Measurements from ENCODE around the gene THRA. TPM values are rescaled to one million over a fixed set of nuclear protein-coding genes. Genes with fewer than 3 reads are reported as not detected.
A peak's percentile ranks its signal among the peaks of the same experiment; 100 is the strongest.

Gene THRA
- polyA plus RNA-seq, 1 experiment: 25.2 TPM

GRCh38 chr17:40112191-40112711 lies 49.5 kb downstream of the THRA start:
- TF ChIP-seq CTCF (IDR thresholded peaks at IDR 0.05; ENCODE audit: low read depth, low read length): no peak
- ChIA-PET POLR2A (interaction anchor here (0.5 to 5.4 kb wide), 15 partner anchors 11 to 91 kb away, joined by 3 to 66 read pairs (median 9); partner anchors contain the start of genes CASC3, MSL1 and NR1D1), CTCF (interaction anchor here (0.5 to 4.9 kb wide), 34 partner anchors 8 to 179 kb away, joined by 3 to 83 read pairs (median 6); partner anchors contain the start of genes CASC3, CSF3, MED24 and MSL1)
- Histone ChIP-seq H3K27ac (ENCODE audit: low read depth, low read length) (peak overlapping the region; percentile 54), H3K9me3 (ENCODE audit: control insufficient read depth, insufficient read depth, low read length) (no peaks in the 10 kb centered on the region), H3K27me3 (ENCODE audit: control insufficient read depth, insufficient read depth, low read length) (no peaks in the 10 kb centered on the region), H3K4me3 (ENCODE audit: low read depth, low read length) (no peak overlapping the region)
- DNase-seq (ENCODE audit: low read depth, low spot score): no peak

- POLR2A ChIA-PET: interaction anchor here (0.5 to 5.4 kb wide), 14 partner anchors 10 to 374 kb away, joined by 3 to 66 read pairs (median 6); partner anchors contain the start of genes CASC3, MSL1, NR1D1 and PSMD3
- Histone ChIP-seq H3K9me3 (ENCODE audit: control insufficient read depth, insufficient read depth, low read length) (no peaks in the 10 kb centered on the region), H3K27ac (ENCODE audit: low read depth, low read length) (peak overlapping the region; percentile 54), H3K27me3 (ENCODE audit: control insufficient read depth, insufficient read depth, low read length) (no peaks in the 10 kb centered on the region), H3K4me3 (ENCODE audit: low read depth, low read length) (no peak overlapping the region)
- CTCF ChIA-PET: interaction anchor here (0.6 to 4.9 kb wide), 32 partner anchors 10 to 233 kb away, joined by 3 to 83 read pairs (median 8); partner anchors contain the start of genes CASC3, CSF3, MED24 and MSL1
- no peak for DNase-seq (ENCODE audit: low read depth, low spot score)
- no peak for TF ChIP-seq CTCF (IDR thresholded peaks at IDR 0.05; ENCODE audit: low read depth, low read length)
These were observed 49.9 kb downstream of the THRA start for GRCh38 chr17:40112718-40113109.

GRCh38 chr17:40113110-40113906 lies 50.5 kb downstream of the THRA start:
- ChIA-PET CTCF (interaction anchor here (0.5 to 4.9 kb wide), 35 partner anchors 10 to 232 kb away, joined by 3 to 83 read pairs (median 6); partner anchors contain the start of genes CASC3, CSF3, MED24 and MSL1), POLR2A (interaction anchor here (0.7 to 5.4 kb wide), 13 partner anchors 10 to 373 kb away, joined by 3 to 66 read pairs (median 5); partner anchors contain the start of genes CASC3, MSL1, NR1D1 and PSMD3)
- Histone ChIP-seq H3K27me3 (ENCODE audit: control insufficient read depth, insufficient read depth, low read length) (no peaks in the 10 kb centered on the region), H3K4me3 (ENCODE audit: low read depth, low read length) (peak overlapping the region; percentile 54), H3K27ac (ENCODE audit: low read depth, low read length) (peak overlapping the region; percentile 84), H3K9me3 (ENCODE audit: control insufficient read depth, insufficient read depth, low read length) (no peaks in the 10 kb centered on the region)
- DNase-seq (ENCODE audit: low read depth, low spot score): peak; percentile 87
- TF ChIP-seq CTCF (IDR thresholded peaks at IDR 0.05; ENCODE audit: low read depth, low read length): peak; percentile 84

GRCh38 chr17:40113907-40114245 lies 51.1 kb downstream of the THRA start:
- Histone ChIP-seq H3K27me3 (ENCODE audit: control insufficient read depth, insufficient read depth, low read length) (no peaks in the 10 kb centered on the region), H3K9me3 (ENCODE audit: control insufficient read depth, insufficient read depth, low read length) (no peaks in the 10 kb centered on the region), H3K27ac (ENCODE audit: low read depth, low read length) (peak overlapping the region; percentile 84), H3K4me3 (ENCODE audit: low read depth, low read length) (no peak overlapping the region; the same call in 1 of the 2 replicates)
- no peak for DNase-seq (ENCODE audit: low read depth, low spot score)
- ChIA-PET CTCF (interaction anchor here (0.6 to 4.9 kb wide), 23 partner anchors 10 to 203 kb away, joined by 3 to 83 read pairs (median 14); partner anchors contain the start of genes CASC3, CSF3, MED24 and MSL1), POLR2A (interaction anchor here (0.6 to 5.4 kb wide), 8 partner anchors 9 to 145 kb away, joined by 3 to 66 read pairs (median 11); partner anchors contain the start of genes CASC3, MSL1 and NR1D1)
- no peak for TF ChIP-seq CTCF (IDR thresholded peaks at IDR 0.05; ENCODE audit: low read depth, low read length)

All from AG04450 (cell line).